Stimulated activated memory B cell treated with anti-CD40 and anti-IgM and Interleukin-4, amounts not matched to agents 10 μg/mL and 1 μg/mL and 100 μg/mL, for 72 hours (primary cell): ENCODE results near the gene MRPL41.
A peak's percentile ranks its signal among the peaks of the same experiment; 100 is the strongest.
"Not testable (repeated sequence)": the region's sequence is repeated elsewhere in the genome, so short reads cannot be mapped to it uniquely, and the experiment has no call there.

Experiments
- ATAC-seq: fragments of 150-1000 bp; cut with Tn5 transposase; 2 replicates; pipeline ENCODE4 v1.10.0; 2021
- H3K27ac Mint-ChIP-seq: one replicate; pipeline ENCODE4 v1.8.0; 2022; ENCODE audit warnings: mild to moderate bottlenecking, mixed read lengths
- H3K27me3 Mint-ChIP-seq: one replicate; pipeline ENCODE4 v1.8.0; 2022; ENCODE audit warnings: mixed read lengths
- H3K36me3 Mint-ChIP-seq: one replicate; pipeline ENCODE4 v1.8.0; 2022; ENCODE audit warnings: mixed read lengths
- H3K4me1 Mint-ChIP-seq: one replicate; pipeline ENCODE4 v1.8.0; 2022; ENCODE audit warnings: mixed read lengths
- H3K4me3 Mint-ChIP-seq: one replicate; pipeline ENCODE4 v1.8.0; 2022; ENCODE audit warnings: mild to moderate bottlenecking, moderate library complexity, mixed read lengths
- H3K9me3 Mint-ChIP-seq: one replicate; pipeline ENCODE4 v1.8.0; 2022; ENCODE audit warnings: mixed read lengths

Gene MRPL41

GRCh38 chr9:137556069-137556838, 4.6 kb downstream of the MRPL41 start:
- Mint-ChIP-seq H3K9me3 (no peaks in the 10 kb centered on the region), H3K27me3 (no peaks in the 10 kb centered on the region), H3K4me1 (peaks cover 8% of the 10 kb centered on the region), H3K4me3 (no peak overlapping the region), H3K36me3 (peaks cover 41% of the 10 kb centered on the region), H3K27ac (no peak overlapping the region)
- no peak for ATAC-seq

DNA sequence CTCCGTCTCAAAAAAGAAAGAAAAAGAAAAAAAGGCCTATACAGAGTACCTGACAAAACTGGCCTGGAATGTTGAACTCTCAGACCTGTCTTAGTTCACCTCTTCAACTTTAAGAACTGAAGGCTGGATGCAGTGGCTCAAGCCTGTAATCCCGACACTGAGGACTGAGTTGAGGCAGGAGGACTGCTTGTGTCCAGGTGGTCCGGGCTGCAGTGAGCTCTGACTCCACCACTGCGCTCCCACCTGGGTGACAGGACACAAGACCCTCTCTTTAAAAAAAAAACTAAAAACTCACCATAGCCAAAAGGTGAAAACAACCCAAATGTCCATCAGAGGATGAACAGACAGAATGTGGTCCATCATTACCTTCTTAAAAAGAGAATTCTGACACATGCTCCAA, 6.4 kb downstream of the MRPL41 start:
- ATAC-seq = no peak
- Mint-ChIP-seq H3K27ac (no peak overlapping the region), H3K9me3 (no peaks in the 10 kb centered on the region), H3K36me3 (peaks cover 54% of the 10 kb centered on the region), H3K27me3 (no peaks in the 10 kb centered on the region), H3K4me3 (no peak overlapping the region), H3K4me1 (no peaks in the 10 kb centered on the region)

GRCh38 chr9:137564134-137564533, 12.5 kb downstream of the MRPL41 start:
- H3K36me3 Mint-ChIP-seq = peaks cover 53% of the 10 kb centered on the region
- peak overlapping the region; percentile 17 for H3K27ac Mint-ChIP-seq
- peaks cover 25% of the 10 kb centered on the region for H3K4me1 Mint-ChIP-seq
- ATAC-seq = no peak
- no peak overlapping the region for H3K4me3 Mint-ChIP-seq
- no peaks in the 10 kb centered on the region for H3K27me3 Mint-ChIP-seq
- peaks cover 6% of the 10 kb centered on the region for H3K9me3 Mint-ChIP-seq

GRCh38 chr9:137564817-137565411, 13.2 kb downstream of the MRPL41 start:
- no peak for ATAC-seq
- Mint-ChIP-seq H3K27ac (peak overlapping the region; percentile 17), H3K36me3 (peaks cover 53% of the 10 kb centered on the region), H3K4me3 (no peak overlapping the region), H3K9me3 (peaks cover 11% of the 10 kb centered on the region), H3K27me3 (no peaks in the 10 kb centered on the region), H3K4me1 (peaks cover 30% of the 10 kb centered on the region)

DNA sequence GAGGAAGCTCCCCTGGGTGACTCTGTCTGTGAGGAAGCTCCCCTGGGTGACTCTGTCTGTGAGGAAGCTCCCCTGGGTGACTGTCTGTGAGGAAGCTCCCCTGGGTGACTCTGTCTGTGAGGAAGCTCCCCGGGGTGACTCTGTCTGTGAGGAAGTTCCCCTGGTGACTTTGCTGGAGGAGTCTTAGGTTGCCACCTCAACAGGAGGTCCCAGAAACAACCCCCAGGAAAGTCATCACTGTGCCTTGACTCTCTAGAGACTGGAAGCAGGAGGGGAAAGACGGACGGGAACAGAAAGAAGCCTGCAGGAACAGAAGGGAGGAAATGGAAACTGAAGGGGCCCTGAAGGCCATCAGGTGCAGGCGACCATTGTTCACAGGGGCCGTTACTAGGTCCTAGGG, 16.8 kb downstream of the MRPL41 start:
- peaks cover 37% of the 10 kb centered on the region for H3K4me1 Mint-ChIP-seq
- peaks cover 11% of the 10 kb centered on the region for H3K9me3 Mint-ChIP-seq
- H3K36me3 Mint-ChIP-seq = peaks cover 53% of the 10 kb centered on the region
- not testable (repeated sequence) for ATAC-seq, H3K27me3 Mint-ChIP-seq, H3K4me3 Mint-ChIP-seq
- peak overlapping the region; percentile 65 for H3K27ac Mint-ChIP-seq

- H3K4me3 Mint-ChIP-seq = no peak overlapping the region
- H3K36me3 Mint-ChIP-seq = peaks cover 46% of the 10 kb centered on the region
- H3K27me3 Mint-ChIP-seq = no peaks in the 10 kb centered on the region
- peaks cover 26% of the 10 kb centered on the region for H3K4me1 Mint-ChIP-seq
- ATAC-seq = no peak
- peak overlapping the region; percentile 51 for H3K27ac Mint-ChIP-seq
- H3K9me3 Mint-ChIP-seq = peaks cover 11% of the 10 kb centered on the region
Measured at GRCh38 chr9:137569609-137570203, 18.0 kb downstream of the MRPL41 start.

DNA sequence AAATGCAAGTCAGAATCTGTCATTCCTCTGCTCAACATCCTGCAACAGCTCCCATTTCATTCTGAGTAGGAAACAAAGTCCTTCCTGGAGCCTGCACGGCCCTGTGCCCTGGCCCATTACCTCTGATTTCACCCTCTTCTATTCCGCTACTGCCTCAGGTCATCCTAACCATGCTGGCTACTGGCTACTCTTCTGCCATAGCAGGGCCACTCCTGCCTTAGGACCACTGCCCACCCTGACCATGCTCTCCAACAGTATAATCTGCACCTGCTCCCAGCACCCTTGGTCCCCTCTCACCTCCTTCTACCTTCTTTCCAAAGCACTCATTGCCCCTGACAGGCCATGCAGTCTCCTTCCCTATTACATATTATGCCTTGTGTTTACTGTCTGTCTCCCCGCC, 18.9 kb downstream of the MRPL41 start:
- Mint-ChIP-seq H3K27ac (peak overlapping the region; percentile 8), H3K27me3 (no peaks in the 10 kb centered on the region), H3K4me1 (peaks cover 32% of the 10 kb centered on the region), H3K36me3 (peaks cover 51% of the 10 kb centered on the region), H3K4me3 (no peak overlapping the region), H3K9me3 (peaks cover 11% of the 10 kb centered on the region)
- ATAC-seq = no peak

- peaks cover 55% of the 10 kb centered on the region for H3K4me1 Mint-ChIP-seq
- no peaks in the 10 kb centered on the region for H3K27me3 Mint-ChIP-seq
- H3K36me3 Mint-ChIP-seq = peaks cover 49% of the 10 kb centered on the region
- peaks cover 5% of the 10 kb centered on the region for H3K9me3 Mint-ChIP-seq
- no peak for ATAC-seq
- H3K27ac Mint-ChIP-seq = no peak overlapping the region
- no peak overlapping the region for H3K4me3 Mint-ChIP-seq
Measured at GRCh38 chr9:137574192-137574591, 22.5 kb downstream of the MRPL41 start.

DNA sequence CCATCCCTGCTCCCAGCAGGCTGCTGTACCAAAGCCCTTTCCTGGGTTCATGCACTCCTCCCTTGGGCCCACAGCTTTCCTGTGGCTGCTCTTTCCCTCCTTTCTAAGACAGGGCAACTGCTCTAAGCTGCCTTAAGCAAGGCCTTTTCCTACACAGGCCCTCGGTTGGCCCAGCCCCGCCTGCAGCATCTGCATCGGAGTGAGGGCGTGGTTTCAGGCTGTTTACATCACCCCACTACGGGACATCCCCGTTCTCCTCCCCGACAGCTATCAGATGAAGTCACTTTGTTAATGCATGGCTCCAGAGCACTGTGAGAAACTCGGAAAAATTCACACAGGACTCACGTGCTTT, 23.7 kb downstream of the MRPL41 start:
- ATAC-seq = peak; percentile 44
- peaks cover 38% of the 10 kb centered on the region for H3K36me3 Mint-ChIP-seq
- peak overlapping the region; percentile 89 for H3K27ac Mint-ChIP-seq
- H3K4me3 Mint-ChIP-seq = peak overlapping the region; percentile 45
- H3K9me3 Mint-ChIP-seq = no peaks in the 10 kb centered on the region
- H3K4me1 Mint-ChIP-seq = peaks cover 49% of the 10 kb centered on the region
- H3K27me3 Mint-ChIP-seq = no peaks in the 10 kb centered on the region

DNA sequence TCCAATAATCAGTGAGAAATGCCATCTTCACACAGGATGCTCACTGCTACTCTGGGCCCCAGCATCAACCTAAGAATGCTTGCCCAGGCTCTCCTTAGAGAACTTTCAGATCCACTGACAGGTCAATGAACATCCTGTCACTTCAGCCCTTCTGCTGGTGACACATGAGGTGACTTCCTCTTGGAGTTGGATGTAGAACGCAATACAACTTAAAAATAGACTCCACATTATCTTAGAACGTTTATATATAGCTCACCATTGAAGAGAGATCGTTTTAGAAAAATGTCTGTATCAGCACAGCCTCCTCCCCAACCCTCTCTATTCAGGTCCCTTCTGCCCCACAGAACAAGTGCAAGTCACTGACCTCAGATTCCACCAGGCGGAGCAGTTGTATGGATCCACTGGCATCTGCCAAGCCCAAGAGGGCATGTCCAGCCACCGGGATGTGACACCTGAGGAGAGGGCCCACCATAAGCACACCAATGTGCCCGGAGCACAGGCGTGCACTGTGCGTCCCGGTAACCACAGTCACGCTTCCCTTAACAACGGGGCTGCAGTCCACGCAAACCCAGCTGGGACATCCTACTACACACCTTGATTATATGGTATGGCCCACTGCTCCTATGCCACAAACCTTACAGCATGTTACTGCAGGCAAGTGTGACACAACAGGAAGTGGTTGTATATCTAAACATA, 24.2 kb downstream of the MRPL41 start:
- ATAC-seq = no peak
- H3K9me3 Mint-ChIP-seq = no peaks in the 10 kb centered on the region
- H3K4me1 Mint-ChIP-seq = peaks cover 44% of the 10 kb centered on the region
- peak overlapping the region; percentile 89 for H3K27ac Mint-ChIP-seq
- H3K36me3 Mint-ChIP-seq = peaks cover 33% of the 10 kb centered on the region
- H3K4me3 Mint-ChIP-seq = peak overlapping the region; percentile 45
- no peaks in the 10 kb centered on the region for H3K27me3 Mint-ChIP-seq

- peak within 1 kb of the TSS; percentile 76 for H3K27ac Mint-ChIP-seq
- peaks cover 43% of the 10 kb centered on the region for H3K4me1 Mint-ChIP-seq
- H3K9me3 Mint-ChIP-seq = no peaks in the 10 kb centered on the region
- H3K4me3 Mint-ChIP-seq = peak within 1 kb of the TSS; percentile 80
- H3K36me3 Mint-ChIP-seq = peaks cover 46% of the 10 kb centered on the region
- ATAC-seq = peak; percentile 98
- no peaks in the 10 kb centered on the region for H3K27me3 Mint-ChIP-seq
Measured at GRCh38 chr9:137578518-137579258, 27.0 kb downstream of the MRPL41 start, which contains the start of gene DPH7. Gene DPH7 (minus strand): TSS chr9:137578925. CDS start chr9:137578777, 148 bp downstream.

DNA sequence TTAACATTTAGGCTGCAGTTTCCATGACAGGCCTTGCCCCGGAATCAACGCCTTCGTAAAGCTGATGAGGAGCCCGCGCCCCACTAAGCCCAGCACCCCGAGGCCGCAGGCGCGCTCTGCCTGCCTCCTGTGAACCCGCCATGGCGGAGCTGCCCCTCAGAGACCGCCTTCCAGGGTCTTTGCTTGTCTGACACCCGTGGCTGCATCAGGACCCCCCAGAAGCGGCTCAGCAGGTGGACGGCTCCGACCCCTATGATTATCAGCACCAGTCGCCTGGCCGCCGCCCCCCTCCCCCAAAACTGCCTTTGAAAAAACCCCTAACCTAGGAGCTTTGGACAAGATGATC, 27.6 kb downstream of the MRPL41 start:
- no peaks in the 10 kb centered on the region for H3K9me3 Mint-ChIP-seq
- H3K27me3 Mint-ChIP-seq = no peaks in the 10 kb centered on the region
- H3K27ac Mint-ChIP-seq = peak overlapping the region; percentile 76
- peaks cover 42% of the 10 kb centered on the region for H3K36me3 Mint-ChIP-seq
- H3K4me1 Mint-ChIP-seq = peaks cover 43% of the 10 kb centered on the region
- peak overlapping the region; percentile 80 for H3K4me3 Mint-ChIP-seq
- ATAC-seq = no peak

DNA sequence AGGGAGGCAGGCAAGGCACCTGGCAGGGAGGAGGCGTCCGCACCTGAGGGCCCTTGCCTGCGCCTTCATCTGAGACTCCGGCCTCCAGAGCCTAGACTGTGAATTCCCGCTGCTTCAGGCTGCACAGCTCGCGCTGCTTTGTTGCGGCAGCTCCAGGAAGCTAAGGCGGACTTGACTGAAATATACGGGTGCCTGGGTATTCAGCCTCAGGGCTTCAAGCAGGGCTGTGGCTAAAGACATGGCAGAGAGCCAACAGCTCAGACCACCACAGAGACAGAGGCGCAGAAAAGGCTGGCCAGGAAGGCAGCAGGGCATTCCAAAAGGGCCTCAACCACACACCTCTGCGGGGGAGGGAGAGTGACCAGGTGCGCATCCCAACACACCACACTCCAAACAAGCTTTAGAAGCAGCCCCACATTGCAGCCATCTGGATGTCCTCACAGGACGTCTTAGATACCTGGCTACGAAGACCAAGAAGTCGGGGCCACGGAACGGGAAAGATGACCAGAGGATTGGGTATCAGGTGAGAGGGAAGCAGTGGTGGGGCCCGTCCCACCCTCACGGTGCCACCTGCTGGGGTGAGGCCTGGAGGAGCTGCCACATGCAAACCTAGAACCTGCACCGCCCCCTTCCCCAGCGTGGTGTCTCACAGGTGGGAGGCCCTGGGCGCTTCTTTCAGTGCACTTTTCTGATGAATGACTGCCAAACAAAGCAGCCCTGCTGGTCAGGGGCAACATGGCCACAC, 28.7 kb downstream of the MRPL41 start:
- Mint-ChIP-seq H3K27ac (no peak overlapping the region), H3K9me3 (no peaks in the 10 kb centered on the region), H3K36me3 (peaks cover 34% of the 10 kb centered on the region), H3K4me1 (peaks cover 34% of the 10 kb centered on the region), H3K27me3 (no peaks in the 10 kb centered on the region), H3K4me3 (no peak overlapping the region)
- ATAC-seq = no peak

DNA sequence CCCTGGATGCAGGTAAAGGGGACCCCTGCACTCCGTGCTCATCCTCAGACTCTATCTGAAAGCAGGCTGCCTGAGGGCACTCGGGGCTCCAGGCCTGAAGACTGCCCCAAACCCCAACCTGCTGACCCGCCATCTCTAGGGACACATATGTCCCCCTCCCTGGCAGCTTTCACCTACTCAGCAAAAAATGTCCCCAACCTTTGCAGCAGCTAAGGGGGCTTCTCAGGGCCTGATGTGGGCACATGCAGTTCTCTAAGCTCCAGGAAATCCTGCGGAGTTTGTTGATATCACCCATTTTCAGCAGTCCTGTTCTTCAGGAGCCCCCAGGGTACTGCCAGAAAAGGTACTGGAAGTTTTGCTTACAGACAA, 29.3 kb downstream of the MRPL41 start:
- Mint-ChIP-seq H3K36me3 (peaks cover 31% of the 10 kb centered on the region), H3K27me3 (no peaks in the 10 kb centered on the region), H3K4me1 (peaks cover 28% of the 10 kb centered on the region), H3K27ac (no peak overlapping the region), H3K4me3 (no peak overlapping the region), H3K9me3 (no peaks in the 10 kb centered on the region)
- no peak for ATAC-seq
